GM18870 (cell line): ENCODE results near the gene CDH22.

ENCODE experiments used
- ATAC-seq: cut with Tn5 transposase; IDR thresholded peaks from one replicate; pipeline ENCODE4 v1.9.1; 2021; ENCODE audit warnings: moderate library complexity; ENCODE audit not compliant: unreplicated experiment

The CDH22 gene

DNA sequence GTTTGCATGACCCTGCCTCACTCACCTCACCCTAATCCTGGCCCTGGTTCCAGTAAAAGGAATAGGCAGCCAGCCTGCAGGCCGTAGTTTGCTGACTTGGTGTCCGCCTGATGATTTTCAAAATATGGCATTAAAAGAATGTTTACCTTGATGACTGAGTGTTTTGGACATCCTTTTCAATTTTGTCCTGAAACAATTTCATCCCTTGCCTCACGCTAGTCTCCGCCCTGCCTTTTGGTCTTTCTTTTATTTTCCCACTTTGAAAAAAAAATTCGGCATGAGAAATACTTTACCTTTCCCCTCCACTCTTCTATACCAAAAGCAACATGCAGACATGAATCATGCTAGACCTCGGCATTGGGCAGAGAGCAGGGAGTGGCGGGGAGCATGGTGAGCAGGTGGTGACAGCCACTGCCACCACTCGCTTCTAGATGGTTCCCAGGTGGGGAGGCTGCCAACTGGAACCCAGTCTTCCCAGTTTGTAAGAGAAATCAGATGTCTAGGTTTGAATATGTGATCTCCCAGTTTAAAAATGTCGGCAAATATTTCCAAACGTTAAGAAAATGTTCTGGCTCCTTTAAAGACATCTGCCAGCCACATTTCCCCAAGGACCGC lies 180.8 kb downstream of the CDH22 start:
- ATAC-seq = no peak

DNA sequence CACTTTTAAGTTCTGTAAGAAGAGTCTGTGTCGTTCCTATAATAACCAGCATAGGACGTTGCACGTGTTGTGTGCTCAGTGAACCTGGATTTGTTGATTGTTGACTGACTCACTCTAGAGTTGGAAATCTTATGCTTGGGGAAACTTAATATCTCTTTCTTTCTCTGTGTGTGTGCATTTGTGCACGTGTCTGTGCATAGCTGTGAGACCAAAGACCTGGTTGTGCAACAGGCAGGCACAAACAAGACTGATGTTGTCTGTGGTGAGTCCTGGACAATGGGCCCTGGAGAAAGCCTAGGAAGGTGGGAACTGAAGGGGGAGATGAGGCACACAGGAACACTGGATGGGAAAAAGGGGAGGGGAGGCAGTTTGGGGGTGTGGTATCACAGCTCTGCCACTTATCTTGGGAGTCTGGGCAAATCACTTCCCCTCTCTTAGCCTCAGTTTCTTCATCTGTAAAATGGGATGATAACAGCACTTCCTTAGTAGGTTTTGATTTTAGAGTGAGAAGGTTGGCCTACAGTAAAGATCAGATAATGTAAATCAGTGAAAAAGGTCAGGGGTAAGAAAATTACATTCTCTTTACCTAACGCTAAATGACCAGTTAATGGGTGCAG lies 181.8 kb downstream of the CDH22 start:
- no peak for ATAC-seq
